HUES64 (cell line): ENCODE results near the gene GALNS.

Experiments used
- H3K27ac ChIP-seq: 2 replicates; pipeline ENCODE4 v1.7.0; 2013; ENCODE audit warnings: low read depth, low read length, inconsistent platforms
- H3K27me3 ChIP-seq: 2 replicates; pipeline ENCODE4 v1.6.1; 2013; ENCODE audit warnings: mild to moderate bottlenecking, low read length; ENCODE audit not compliant: insufficient read depth
- H3K36me3 ChIP-seq: 2 replicates; pipeline ENCODE4 v1.6.1; 2013; ENCODE audit warnings: mild to moderate bottlenecking, low read length; ENCODE audit not compliant: insufficient read depth
- H3K4me1 ChIP-seq: 2 replicates; pipeline ENCODE4 v1.6.1; 2013; ENCODE audit warnings: mild to moderate bottlenecking, low read length, moderate library complexity; ENCODE audit not compliant: insufficient read depth
- H3K4me3 ChIP-seq: 2 replicates; pipeline ENCODE4 v1.5.1; 2013; ENCODE audit warnings: mild to moderate bottlenecking, low read length, moderate library complexity
- H3K9ac ChIP-seq: 2 replicates; pipeline ENCODE4 v1.6.1; 2013; ENCODE audit warnings: mild to moderate bottlenecking, low read depth, low read length
- H3K9me3 ChIP-seq: 2 replicates; pipeline ENCODE4 v1.6.1; 2013; ENCODE audit warnings: low read depth, low read length; ENCODE audit not compliant: insufficient read depth
- WGBS: fragments of 150-250, 120-280 bp; methylation state at CpG from one replicate; pipeline ENCODE4 v1.1.7; 2013; ENCODE audit warnings: missing lambda C conversion rate; 5-methylcytosine and 5-hydroxymethylcytosine counted together

GALNS gene

DNA sequence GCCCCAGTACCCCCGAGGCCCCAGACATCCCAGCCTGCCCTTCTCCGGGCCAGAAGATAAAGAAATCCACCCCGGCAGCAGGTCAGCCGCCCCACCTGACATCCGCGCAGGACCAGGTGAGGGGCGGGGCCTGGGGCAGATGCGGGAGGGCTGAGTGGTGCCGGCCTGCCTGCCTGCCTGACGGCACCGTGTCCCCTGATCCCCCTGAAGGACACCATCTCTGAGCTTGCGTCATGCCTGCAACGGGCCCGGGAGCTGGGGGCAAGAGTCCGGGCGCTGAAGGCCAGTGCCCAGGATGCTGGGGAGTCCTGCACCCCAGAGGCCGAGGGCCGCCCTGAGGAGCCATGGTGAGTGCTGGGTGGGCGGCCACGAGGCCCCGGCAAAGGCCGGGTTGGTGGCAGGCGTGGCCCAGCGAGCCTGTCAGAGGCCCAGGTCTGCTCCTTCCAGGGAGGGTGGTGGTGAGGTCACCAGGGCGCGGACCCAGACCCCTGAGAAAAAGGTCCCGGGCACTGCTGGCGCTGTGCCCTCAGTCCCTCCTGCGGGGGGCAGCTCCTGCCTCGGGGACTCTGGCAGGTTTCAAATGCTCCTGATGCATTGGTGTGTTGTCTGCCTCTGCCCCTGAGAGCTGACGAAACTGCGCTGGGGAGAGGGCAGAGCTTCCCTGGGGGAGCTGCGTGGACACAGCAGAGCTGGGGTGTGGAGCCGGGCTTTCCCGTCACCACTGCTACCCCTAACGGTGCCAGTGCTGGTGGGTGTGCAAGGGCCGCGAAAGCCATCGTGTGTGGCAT lies 52.0 kb downstream of the GALNS start:
- Histone ChIP-seq H3K9ac (peak overlapping the region; percentile 91), H3K27me3 (no peaks in the 10 kb centered on the region), H3K9me3 (no peaks in the 10 kb centered on the region), H3K27ac (peak overlapping the region; percentile 56; the same call in 1 of the 2 replicates), H3K4me3 (peak overlapping the region; percentile 93), H3K36me3 (peaks cover 52% of the 10 kb centered on the region), H3K4me1 (no peaks in the 10 kb centered on the region)
- WGBS, result 59% methylated on average over 39 of the region's 39 CpGs

- no peaks in the 10 kb centered on the region for H3K27me3 ChIP-seq
- H3K36me3 ChIP-seq, result peaks cover 46% of the 10 kb centered on the region
- no peaks in the 10 kb centered on the region for H3K4me1 ChIP-seq
- peak overlapping the region; percentile 91 for H3K9ac ChIP-seq
- H3K9me3 ChIP-seq, result no peaks in the 10 kb centered on the region
- peak overlapping the region; percentile 93 for H3K4me3 ChIP-seq
- 3% methylated on average over 16 of the region's 16 CpGs for WGBS
- peak overlapping the region; percentile 56; the same call in 1 of the 2 replicates for H3K27ac ChIP-seq
Measured at GRCh38 chr16:88804173-88804551, 52.6 kb downstream of the GALNS start.

- H3K27ac ChIP-seq, result peak within 1 kb of the TSS; percentile 87
- H3K4me1 ChIP-seq, result no peaks in the 10 kb centered on the region
- no peaks in the 10 kb centered on the region for H3K9me3 ChIP-seq
- under 1% methylated on average over 98 of the region's 98 CpGs for WGBS
- peak within 1 kb of the TSS; percentile 93 for H3K4me3 ChIP-seq
- peak within 1 kb of the TSS; percentile 91 for H3K9ac ChIP-seq
- peaks cover 39% of the 10 kb centered on the region for H3K36me3 ChIP-seq
- H3K27me3 ChIP-seq, result no peaks in the 10 kb centered on the region
Measured at GRCh38 chr16:88803264-88803987, 53.3 kb downstream of the GALNS start, which contains the start of gene CDT1. Gene CDT1, plus strand, starts transcription at chr16:88803789. Its CDS starts 43 bp downstream, at chr16:88803832.

- no peak overlapping the region for H3K4me3 ChIP-seq
- no peaks in the 10 kb centered on the region for H3K4me1 ChIP-seq
- WGBS, result 83% methylated on average over 6 of the region's 6 CpGs
Measured at GRCh38 chr16:88800277-88800592, 56.5 kb downstream of the GALNS start.

GRCh38 chr16:88799569-88800276 lies 57.0 kb downstream of the GALNS start:
- WGBS, result 88% methylated on average over 17 of the region's 17 CpGs
- H3K9ac ChIP-seq, result no peak overlapping the region
- no peaks in the 10 kb centered on the region for H3K27me3 ChIP-seq
- H3K4me3 ChIP-seq, result no peak overlapping the region
- H3K4me1 ChIP-seq, result no peaks in the 10 kb centered on the region
- H3K9me3 ChIP-seq, result no peaks in the 10 kb centered on the region
- H3K27ac ChIP-seq, result no peak overlapping the region
- peaks cover 2% of the 10 kb centered on the region; the same call in 1 of the 2 replicates for H3K36me3 ChIP-seq

More at GRCh38 chr16:88800277-88800592, 56.5 kb downstream of the GALNS start:
- Histone ChIP-seq H3K27me3 (no peaks in the 10 kb centered on the region), H3K36me3 (peaks cover 8% of the 10 kb centered on the region), H3K27ac (no peak overlapping the region), H3K9ac (no peak overlapping the region), H3K9me3 (no peaks in the 10 kb centered on the region)

- no peak overlapping the region for H3K4me3 ChIP-seq
- no peaks in the 10 kb centered on the region for H3K4me1 ChIP-seq
- no peaks in the 10 kb centered on the region for H3K27me3 ChIP-seq
- no peak overlapping the region for H3K9ac ChIP-seq
- no peaks in the 10 kb centered on the region for H3K9me3 ChIP-seq
- H3K27ac ChIP-seq, result no peak overlapping the region
- no peaks in the 10 kb centered on the region for H3K36me3 ChIP-seq
Measured at GRCh38 chr16:88798772-88799455, 57.8 kb downstream of the GALNS start.

- H3K4me1 ChIP-seq, result no peaks in the 10 kb centered on the region
- no peaks in the 10 kb centered on the region for H3K27me3 ChIP-seq
- WGBS, result 91% methylated on average over 4 of the region's 4 CpGs
- H3K9me3 ChIP-seq, result no peaks in the 10 kb centered on the region
- H3K27ac ChIP-seq, result no peak overlapping the region
- no peak overlapping the region for H3K9ac ChIP-seq
- H3K4me3 ChIP-seq, result no peak overlapping the region
- H3K36me3 ChIP-seq, result no peaks in the 10 kb centered on the region
Measured at GRCh38 chr16:88798073-88798472, 58.7 kb downstream of the GALNS start.

- no peaks in the 10 kb centered on the region for H3K36me3 ChIP-seq
- H3K9ac ChIP-seq, result no peak overlapping the region
- H3K9me3 ChIP-seq, result no peaks in the 10 kb centered on the region
- WGBS, result no CpG with 5 or more reads among the region's 4 CpGs
- H3K4me3 ChIP-seq, result no peak overlapping the region
- no peaks in the 10 kb centered on the region for H3K4me1 ChIP-seq
- H3K27me3 ChIP-seq, result no peaks in the 10 kb centered on the region
- no peak overlapping the region for H3K27ac ChIP-seq
Measured at GRCh38 chr16:88796278-88796677, 60.5 kb downstream of the GALNS start.

- Histone ChIP-seq H3K4me1 (peaks cover 7% of the 10 kb centered on the region; the same call in 1 of the 2 replicates), H3K4me3 (no peak overlapping the region), H3K27ac (no peak overlapping the region), H3K36me3 (no peaks in the 10 kb centered on the region), H3K9ac (no peak overlapping the region), H3K9me3 (no peaks in the 10 kb centered on the region), H3K27me3 (no peaks in the 10 kb centered on the region)
- WGBS, result 73% methylated on average over 35 of the region's 35 CpGs
Measured at GRCh38 chr16:88793251-88793954, 63.3 kb downstream of the GALNS start.

- no peak overlapping the region for H3K27ac ChIP-seq
- H3K4me3 ChIP-seq, result no peak overlapping the region
- no peak overlapping the region for H3K9ac ChIP-seq
- 91% methylated on average over 12 of the region's 12 CpGs for WGBS
- no peaks in the 10 kb centered on the region for H3K36me3 ChIP-seq
- H3K27me3 ChIP-seq, result no peaks in the 10 kb centered on the region
- H3K4me1 ChIP-seq, result peaks cover 7% of the 10 kb centered on the region; the same call in 1 of the 2 replicates
- no peaks in the 10 kb centered on the region for H3K9me3 ChIP-seq
Measured at GRCh38 chr16:88792668-88793250, 64.0 kb downstream of the GALNS start.
